Stimulated activated effector memory CD8-positive, alpha-beta T cell treated with anti-CD3 and anti-CD28 coated beads, Interleukin-12 subunit alpha, Interleukin-12 subunit beta, amount 100 ng/mL, for 72 hours (primary cell): ENCODE data around the gene RAB31.

ENCODE experiments used
- ATAC-seq: fragments of 150-1000 bp; cut with Tn5 transposase; 2 replicates; pipeline ENCODE4 v1.10.0; 2021
- DNase-seq, 2 donors: peaks; one replicate each; pipeline ENCODE4 v3.0.0; 2021 to 2022; ENCODE audit warnings: low spot score in 2 of 2
- H3K27ac Mint-ChIP-seq: one replicate; pipeline ENCODE4 v1.8.0; 2022; ENCODE audit warnings: mild to moderate bottlenecking, mixed read lengths
- H3K36me3 Mint-ChIP-seq: one replicate; pipeline ENCODE4 v1.8.0; 2022; ENCODE audit warnings: mild to moderate bottlenecking, mixed read lengths
- H3K4me1 Mint-ChIP-seq: one replicate; pipeline ENCODE4 v1.8.0; 2022; ENCODE audit warnings: mixed read lengths
- H3K4me3 Mint-ChIP-seq: one replicate; pipeline ENCODE4 v1.8.0; 2022; ENCODE audit warnings: mild to moderate bottlenecking, mixed read lengths
- H3K9me3 Mint-ChIP-seq: one replicate; pipeline ENCODE4 v1.8.0; 2022; ENCODE audit warnings: mixed read lengths

RAB31 gene

GRCh38 chr18:9715978-9716774, 8.1 kb downstream of the RAB31 start:
- Mint-ChIP-seq H3K9me3 (no peaks in the 10 kb centered on the region), H3K4me3 (no peak overlapping the region), H3K27ac (no peak overlapping the region), H3K4me1 (peaks cover 11% of the 10 kb centered on the region), H3K36me3 (no peaks in the 10 kb centered on the region)
- no peak for ATAC-seq
- DNase-seq: no peak

- ATAC-seq (no peak), DNase-seq (no peak)
- Mint-ChIP-seq H3K36me3 (no peaks in the 10 kb centered on the region), H3K27ac (no peak overlapping the region), H3K4me3 (no peak overlapping the region), H3K9me3 (no peaks in the 10 kb centered on the region), H3K4me1 (peaks cover 3% of the 10 kb centered on the region)
Observed at GRCh38 chr18:9716780-9717563, 8.9 kb downstream of the RAB31 start.

DNA sequence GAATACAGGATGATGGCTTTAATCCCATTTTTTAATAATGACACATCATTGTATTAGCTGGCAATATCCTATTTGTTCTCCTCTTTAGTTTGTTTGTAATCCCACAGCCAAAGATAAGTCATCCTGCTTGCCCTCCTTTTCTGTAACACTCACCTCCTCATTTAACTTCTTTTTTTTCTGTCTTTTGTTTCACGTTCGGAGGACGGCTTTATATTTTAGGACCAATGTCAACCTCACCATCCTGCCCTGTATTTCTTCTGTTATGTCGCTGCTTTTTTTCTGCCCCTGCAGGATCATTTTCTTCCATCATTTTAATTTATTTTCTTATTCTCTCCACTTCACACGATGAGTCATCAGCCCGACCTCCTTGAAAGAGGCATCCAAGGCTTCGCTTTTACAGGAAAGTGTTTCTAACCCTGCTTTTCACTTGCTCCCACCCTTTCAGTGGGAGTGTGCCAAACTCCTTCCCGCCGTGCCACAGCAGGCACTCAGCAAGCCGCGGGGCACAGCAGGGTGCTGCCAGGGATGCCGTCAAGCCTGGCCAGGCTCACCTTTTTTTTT, 11.4 kb downstream of the RAB31 start:
- Mint-ChIP-seq H3K9me3 (no peaks in the 10 kb centered on the region), H3K36me3 (no peaks in the 10 kb centered on the region), H3K4me3 (no peak overlapping the region), H3K4me1 (no peaks in the 10 kb centered on the region), H3K27ac (no peak overlapping the region)
- no peak for ATAC-seq
- DNase-seq: no peak

GRCh38 chr18:9720327-9720726, 12.2 kb downstream of the RAB31 start:
- DNase-seq (no peak), ATAC-seq (no peak)
- H3K27ac Mint-ChIP-seq: no peak overlapping the region
- no peaks in the 10 kb centered on the region for H3K9me3 Mint-ChIP-seq
- H3K36me3 Mint-ChIP-seq: no peaks in the 10 kb centered on the region
- H3K4me3 Mint-ChIP-seq: no peak overlapping the region
- no peaks in the 10 kb centered on the region for H3K4me1 Mint-ChIP-seq

GRCh38 chr18:9721893-9722550, 13.9 kb downstream of the RAB31 start:
- Mint-ChIP-seq H3K9me3 (no peaks in the 10 kb centered on the region), H3K4me1 (no peaks in the 10 kb centered on the region), H3K27ac (no peak overlapping the region), H3K36me3 (no peaks in the 10 kb centered on the region), H3K4me3 (no peak overlapping the region)
- DNase-seq (no peak), ATAC-seq (no peak)

GRCh38 chr18:9722691-9723090, 14.6 kb downstream of the RAB31 start:
- Mint-ChIP-seq H3K27ac (no peak overlapping the region), H3K4me3 (no peak overlapping the region), H3K9me3 (no peaks in the 10 kb centered on the region), H3K4me1 (no peaks in the 10 kb centered on the region), H3K36me3 (no peaks in the 10 kb centered on the region)
- ATAC-seq: no peak
- DNase-seq: no peak

DNA sequence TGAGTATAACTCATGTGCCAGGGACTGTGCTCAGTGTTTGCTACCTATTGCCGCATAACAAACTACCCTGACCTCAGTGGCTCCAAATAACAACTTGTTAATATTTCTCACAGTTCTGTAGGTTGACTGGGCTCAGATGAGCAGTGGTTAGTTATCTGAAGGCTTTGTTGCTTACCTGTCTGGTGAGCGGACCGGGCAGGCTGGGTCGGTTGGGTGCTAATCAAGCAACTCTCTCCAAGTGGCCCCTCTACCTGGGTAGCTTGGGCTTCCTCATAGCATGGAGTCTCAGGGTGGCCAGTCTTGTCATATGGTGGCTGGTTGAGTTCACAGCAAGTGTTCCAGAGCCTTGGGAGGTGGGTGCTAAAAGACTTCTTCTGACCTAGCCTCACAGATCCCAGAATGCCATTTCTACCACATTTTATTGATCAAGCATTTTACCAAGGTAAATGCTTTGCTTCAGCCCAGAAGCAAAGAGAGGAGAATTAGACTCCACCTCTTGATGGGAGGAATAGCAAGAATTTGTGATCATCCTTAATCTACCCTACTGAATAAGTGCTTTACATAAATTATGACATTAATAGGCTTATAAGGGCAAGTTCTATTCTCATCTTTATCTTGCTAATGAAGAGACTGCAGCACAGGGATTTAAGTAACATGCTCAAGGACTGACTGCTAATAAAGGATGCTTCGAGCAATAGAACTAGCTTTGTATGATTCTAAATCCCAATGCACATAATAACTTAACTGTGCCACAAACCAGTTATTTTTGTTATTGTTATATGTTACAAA, 16.9 kb downstream of the RAB31 start:
- Mint-ChIP-seq H3K9me3 (no peaks in the 10 kb centered on the region), H3K4me1 (no peaks in the 10 kb centered on the region), H3K36me3 (no peaks in the 10 kb centered on the region), H3K4me3 (no peak overlapping the region), H3K27ac (no peak overlapping the region)
- DNase-seq: no peak
- ATAC-seq: no peak

- Mint-ChIP-seq H3K4me1 (no peaks in the 10 kb centered on the region), H3K36me3 (no peaks in the 10 kb centered on the region), H3K27ac (no peak overlapping the region)
Observed at GRCh38 chr18:9726175-9726574, 18.1 kb downstream of the RAB31 start.

GRCh38 chr18:9726936-9727335, 18.8 kb downstream of the RAB31 start:
- no peak overlapping the region for H3K4me3 Mint-ChIP-seq
- DNase-seq: no peak
- no peaks in the 10 kb centered on the region for H3K36me3 Mint-ChIP-seq
- no peaks in the 10 kb centered on the region for H3K9me3 Mint-ChIP-seq
- no peaks in the 10 kb centered on the region for H3K4me1 Mint-ChIP-seq
- no peak overlapping the region for H3K27ac Mint-ChIP-seq
- no peak for ATAC-seq

More at GRCh38 chr18:9726175-9726574, 18.1 kb downstream of the RAB31 start:
- no peak overlapping the region for H3K4me3 Mint-ChIP-seq
- DNase-seq: no peak
- no peak for ATAC-seq
- no peaks in the 10 kb centered on the region for H3K9me3 Mint-ChIP-seq

- no peaks in the 10 kb centered on the region for H3K36me3 Mint-ChIP-seq
- H3K9me3 Mint-ChIP-seq: no peaks in the 10 kb centered on the region
- peaks cover 6% of the 10 kb centered on the region for H3K4me1 Mint-ChIP-seq
- ATAC-seq (no peak), DNase-seq (no peak)
- H3K4me3 Mint-ChIP-seq: no peak overlapping the region
- no peak overlapping the region for H3K27ac Mint-ChIP-seq
Observed at GRCh38 chr18:9730786-9731185, 22.7 kb downstream of the RAB31 start.

DNA sequence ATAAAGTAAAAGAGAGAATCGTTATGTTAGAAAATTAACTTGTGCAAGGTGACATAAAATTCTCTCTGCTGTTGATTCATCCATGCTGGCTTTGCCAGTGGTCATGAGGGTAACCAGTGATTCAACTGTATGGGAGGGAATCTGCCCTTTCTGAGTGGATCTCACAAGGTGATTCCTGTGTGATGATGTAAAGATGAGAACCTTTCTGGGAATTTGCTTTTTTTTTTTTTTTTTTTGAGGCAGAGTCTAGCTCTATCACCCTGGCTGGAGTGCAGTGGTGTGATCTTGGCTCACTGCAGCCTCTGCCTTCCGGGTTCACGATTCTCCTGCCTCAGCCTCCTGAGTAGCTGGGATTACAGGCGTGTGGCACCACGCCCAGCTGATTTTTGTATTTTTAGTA, 23.3 kb downstream of the RAB31 start:
- H3K9me3 Mint-ChIP-seq: no peaks in the 10 kb centered on the region

DNA sequence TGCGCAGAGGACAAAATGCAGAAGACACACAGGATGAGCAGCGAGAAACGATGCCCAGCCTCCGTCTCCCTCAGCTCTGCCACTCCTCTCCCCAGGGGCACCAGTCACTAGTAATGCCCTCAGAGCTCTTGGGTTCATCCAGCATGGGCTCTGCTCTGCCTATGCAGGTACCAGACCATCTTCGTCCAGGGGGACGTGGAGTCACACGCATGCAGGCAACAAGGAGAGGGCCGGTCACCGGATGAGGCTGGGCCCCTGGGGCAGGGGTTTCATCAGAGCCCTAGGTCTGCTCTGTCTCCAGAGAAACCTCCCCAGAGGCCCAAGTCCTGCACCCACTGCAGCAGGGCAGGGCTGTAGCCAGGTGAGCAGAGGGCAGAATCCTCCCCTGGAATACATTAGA, 23.9 kb downstream of the RAB31 start:
- peak; percentile 21 for ATAC-seq
- no peaks in the 10 kb centered on the region for H3K9me3 Mint-ChIP-seq
- peaks cover 6% of the 10 kb centered on the region for H3K4me1 Mint-ChIP-seq
- no peaks in the 10 kb centered on the region for H3K36me3 Mint-ChIP-seq
- no peak overlapping the region for H3K27ac Mint-ChIP-seq
- H3K4me3 Mint-ChIP-seq: no peak overlapping the region
- no peak for DNase-seq

More for the DNA sequence above, 23.3 kb downstream of the RAB31 start:
- Mint-ChIP-seq H3K27ac (no peak overlapping the region), H3K36me3 (no peaks in the 10 kb centered on the region), H3K4me1 (peaks cover 6% of the 10 kb centered on the region), H3K4me3 (no peak overlapping the region)
- ATAC-seq (no peak), DNase-seq (no peak)

DNA sequence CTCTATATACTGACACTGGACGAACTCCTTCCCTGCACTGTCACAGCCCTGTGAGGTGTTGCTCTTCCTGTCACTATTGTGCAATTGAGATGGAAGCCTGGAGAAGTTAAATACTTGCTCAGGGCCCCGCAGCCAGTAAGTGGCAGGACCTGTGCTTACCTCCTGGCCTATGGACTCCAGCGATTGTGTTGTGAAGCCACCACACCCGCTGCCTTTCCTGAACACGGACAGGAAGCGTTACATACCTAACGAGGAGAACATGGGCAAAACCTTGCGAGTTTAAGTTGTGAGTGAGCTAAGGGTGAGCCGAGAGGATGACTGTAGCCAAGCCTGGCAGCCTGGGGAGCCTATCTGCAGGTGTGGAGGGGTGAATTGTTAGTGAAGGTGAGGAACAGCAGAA, 26.1 kb downstream of the RAB31 start:
- peaks cover 6% of the 10 kb centered on the region for H3K4me1 Mint-ChIP-seq
- no peak for ATAC-seq
- H3K4me3 Mint-ChIP-seq: no peak overlapping the region
- DNase-seq: no peak
- no peaks in the 10 kb centered on the region for H3K9me3 Mint-ChIP-seq
- H3K27ac Mint-ChIP-seq: no peak overlapping the region
- H3K36me3 Mint-ChIP-seq: no peaks in the 10 kb centered on the region

DNA sequence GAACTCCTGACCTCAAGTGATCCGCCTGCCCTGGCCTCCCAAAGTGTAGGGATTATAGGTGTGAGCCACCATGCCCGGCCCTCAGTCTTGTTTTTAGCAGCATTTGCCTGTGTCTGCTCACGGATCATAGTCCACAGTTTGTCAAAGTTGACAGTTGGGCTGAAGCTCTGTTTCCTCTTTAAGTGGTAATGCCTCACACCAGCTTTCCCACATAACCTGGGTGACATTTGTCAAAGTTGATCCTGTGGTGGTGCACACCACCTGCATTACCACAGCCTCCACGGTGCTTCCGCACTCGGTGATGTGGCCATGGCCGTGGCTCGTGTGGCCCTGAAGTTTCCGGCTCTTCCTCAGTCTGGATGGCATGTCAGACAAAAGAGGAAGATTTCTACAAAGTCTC, 27.1 kb downstream of the RAB31 start:
- Mint-ChIP-seq H3K36me3 (no peaks in the 10 kb centered on the region), H3K27ac (no peak overlapping the region), H3K4me1 (peaks cover 6% of the 10 kb centered on the region), H3K4me3 (no peak overlapping the region), H3K9me3 (no peaks in the 10 kb centered on the region)
- DNase-seq (no peak), ATAC-seq (no peak)

- DNase-seq (no peak), ATAC-seq (no peak)
- peaks cover 6% of the 10 kb centered on the region for H3K4me1 Mint-ChIP-seq
- H3K36me3 Mint-ChIP-seq: no peaks in the 10 kb centered on the region
- no peak overlapping the region for H3K27ac Mint-ChIP-seq
- no peak overlapping the region for H3K4me3 Mint-ChIP-seq
- no peaks in the 10 kb centered on the region for H3K9me3 Mint-ChIP-seq
Observed at GRCh38 chr18:9735879-9736278, 27.8 kb downstream of the RAB31 start.
